HG02981 (cell line): Measurements from ENCODE around the gene CTNND2.
"Not testable (repeated sequence)": the region's sequence is repeated elsewhere in the genome, so short reads cannot be mapped to it uniquely, and the experiment has no call there.

Source experiments
- ATAC-seq: cut with Tn5 transposase; IDR thresholded peaks from one replicate; pipeline ENCODE4 v1.9.1; 2021; ENCODE audit warnings: mild to moderate bottlenecking, moderate library complexity; ENCODE audit not compliant: unreplicated experiment

The CTNND2 gene

DNA sequence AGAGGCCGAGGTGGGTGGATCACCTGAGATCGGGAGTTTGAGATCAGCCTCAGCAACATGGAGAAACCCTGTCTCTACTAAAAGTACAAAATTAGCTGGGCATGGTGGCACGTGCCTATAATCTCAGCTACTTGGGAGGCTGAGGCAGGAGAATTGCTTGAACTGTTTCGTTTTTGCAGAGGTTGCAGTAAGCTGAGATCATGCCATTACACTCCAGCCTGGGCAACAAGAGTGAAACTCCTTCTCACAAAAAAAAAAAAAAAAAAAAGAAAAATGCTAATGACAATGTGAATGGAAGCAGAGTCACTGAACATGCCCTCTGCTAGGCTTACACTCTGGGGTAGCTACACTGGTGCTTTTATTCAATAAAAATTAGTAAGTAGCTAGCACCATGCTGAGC lies 899.7 kb downstream of the CTNND2 start:
- ATAC-seq, result not testable (repeated sequence)

DNA sequence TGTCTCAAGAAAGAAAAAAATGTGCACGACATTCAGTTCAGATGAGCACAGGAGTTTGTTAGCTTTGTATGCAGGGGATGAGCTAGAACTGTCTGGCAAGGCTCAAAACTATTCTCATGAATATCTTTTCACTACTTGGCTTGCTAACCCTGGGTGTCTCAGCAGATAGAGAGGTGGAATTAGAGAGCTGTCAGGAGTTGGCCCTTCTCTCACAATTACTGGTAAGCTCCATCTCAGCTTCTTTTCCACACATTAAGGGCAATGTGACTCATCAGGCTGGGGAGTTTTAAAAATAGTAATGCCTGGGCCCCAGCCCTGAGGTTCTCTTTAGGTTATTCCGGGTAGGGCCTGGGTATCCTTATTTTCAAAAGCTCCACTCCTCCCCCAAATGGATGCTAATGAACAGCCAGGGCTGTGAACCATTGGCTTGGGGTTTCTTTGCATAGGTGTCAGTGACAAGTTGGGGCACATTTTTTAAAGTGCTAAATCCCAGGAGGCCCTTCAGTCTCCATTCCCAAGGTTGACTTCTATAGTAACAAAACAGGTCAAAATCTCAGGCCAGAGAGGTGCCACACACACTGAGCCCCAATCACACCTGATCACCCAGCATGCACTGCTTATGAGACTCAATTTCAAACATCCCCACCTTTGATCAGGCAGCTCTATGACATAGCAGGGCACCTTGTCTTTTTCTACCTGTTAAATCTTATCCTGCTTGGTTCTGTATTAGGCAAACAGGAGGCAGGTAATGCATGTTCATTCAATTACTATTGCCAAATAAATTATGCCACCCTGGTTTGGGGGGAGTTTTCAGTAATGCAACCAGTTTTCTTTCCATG lies 903.5 kb downstream of the CTNND2 start:
- no peak for ATAC-seq

DNA sequence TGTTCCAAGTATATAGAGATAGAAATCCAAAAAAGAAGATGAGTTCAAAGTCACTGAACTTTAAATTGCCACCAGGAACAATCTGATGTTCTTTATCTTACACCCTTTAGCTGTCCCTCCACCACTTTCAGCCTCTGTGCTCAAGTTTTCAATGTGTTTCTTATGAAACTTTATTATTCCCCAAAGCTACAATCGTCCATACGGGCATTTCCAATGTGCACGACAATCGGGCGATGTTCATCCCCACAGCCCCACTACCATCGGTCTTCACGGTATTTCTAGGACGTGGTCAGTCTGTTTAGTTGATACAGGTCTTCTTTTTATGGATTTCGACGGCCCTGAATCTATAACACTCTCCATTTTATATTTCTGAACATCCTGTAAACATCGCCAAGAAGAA lies 904.5 kb downstream of the CTNND2 start:
- ATAC-seq, result no peak

DNA sequence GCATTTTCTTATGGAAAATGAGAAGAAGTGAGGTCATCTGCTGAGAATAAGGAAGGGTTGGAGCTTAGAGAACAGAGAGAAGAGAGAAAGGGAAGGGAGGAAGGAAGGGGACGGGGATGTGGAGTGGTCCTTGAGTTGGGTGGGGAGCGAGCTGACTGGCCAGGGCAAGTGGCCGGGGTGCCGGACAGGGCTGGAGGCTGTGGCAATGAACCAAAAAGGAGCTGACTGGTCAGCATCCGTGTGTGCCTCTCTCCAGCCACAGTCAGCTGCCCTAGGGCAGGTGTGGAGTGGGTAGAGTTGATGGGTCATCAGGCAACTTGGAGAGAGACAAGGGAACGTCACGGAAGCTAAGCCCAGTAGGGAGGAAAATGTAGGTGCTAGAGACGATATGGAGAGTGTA lies 908.4 kb downstream of the CTNND2 start:
- ATAC-seq, result no peak

DNA sequence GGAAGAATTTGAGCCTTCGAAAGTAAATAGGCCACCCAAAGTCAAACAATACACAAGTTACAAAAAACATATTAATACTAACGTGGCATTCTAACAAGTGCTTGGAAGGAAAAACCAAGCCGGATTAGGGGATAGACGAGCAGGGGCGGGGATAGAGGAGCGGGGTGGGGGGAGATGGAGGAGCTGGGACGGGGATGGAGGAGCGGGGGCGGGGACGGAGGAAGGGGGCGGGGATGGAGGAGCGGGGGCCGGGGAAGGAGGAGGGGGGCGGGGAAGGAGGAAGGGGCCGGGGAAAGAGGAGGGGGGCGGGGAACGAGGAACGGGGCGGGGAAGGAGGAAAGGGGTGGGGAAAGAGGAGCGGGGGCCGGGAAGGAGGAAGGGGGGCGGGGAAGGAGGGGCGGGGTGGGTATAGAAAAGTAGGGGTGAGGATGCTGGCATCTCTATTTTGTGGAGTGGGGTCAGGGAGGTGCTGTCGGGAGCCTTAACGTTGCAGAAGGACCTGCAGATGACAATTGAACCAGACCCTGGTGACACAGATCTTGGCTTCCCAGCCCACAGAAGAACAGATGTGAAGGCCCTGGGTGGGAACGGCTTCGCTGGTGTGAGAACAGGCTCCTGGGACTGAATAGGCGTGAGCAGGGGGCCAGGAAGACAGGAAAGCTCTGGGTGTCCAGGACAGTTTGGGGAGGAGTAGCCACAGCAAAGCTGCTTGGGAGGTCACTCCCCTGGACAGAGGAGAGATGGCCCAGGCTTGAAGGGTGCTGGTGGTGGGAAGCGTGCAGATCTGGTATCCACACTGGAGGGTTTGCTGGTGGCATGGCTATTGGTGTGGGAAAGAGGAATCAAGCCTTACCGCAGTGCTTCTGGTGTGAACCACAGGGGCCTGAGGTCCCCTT lies 909.9 kb downstream of the CTNND2 start:
- ATAC-seq, result no peak

DNA sequence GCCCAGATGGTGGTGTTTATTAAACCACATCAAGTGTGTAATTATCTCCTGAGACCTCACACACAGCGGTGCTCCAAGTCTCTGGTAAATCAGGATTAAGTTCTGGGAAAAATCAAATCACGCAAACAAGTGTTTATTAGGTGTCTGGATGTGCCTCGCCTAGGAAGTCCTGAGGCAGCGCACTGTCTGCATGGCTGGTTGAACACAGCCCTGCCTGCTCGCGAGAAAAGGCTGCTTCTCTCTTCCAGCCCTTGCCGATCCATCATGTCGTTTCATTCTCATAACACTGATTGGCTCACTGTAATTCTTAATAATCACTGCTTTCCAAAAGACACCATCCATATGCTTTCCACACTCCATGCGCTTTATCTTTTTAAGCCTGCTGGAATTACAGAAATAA lies 913.6 kb downstream of the CTNND2 start:
- ATAC-seq, result no peak

DNA sequence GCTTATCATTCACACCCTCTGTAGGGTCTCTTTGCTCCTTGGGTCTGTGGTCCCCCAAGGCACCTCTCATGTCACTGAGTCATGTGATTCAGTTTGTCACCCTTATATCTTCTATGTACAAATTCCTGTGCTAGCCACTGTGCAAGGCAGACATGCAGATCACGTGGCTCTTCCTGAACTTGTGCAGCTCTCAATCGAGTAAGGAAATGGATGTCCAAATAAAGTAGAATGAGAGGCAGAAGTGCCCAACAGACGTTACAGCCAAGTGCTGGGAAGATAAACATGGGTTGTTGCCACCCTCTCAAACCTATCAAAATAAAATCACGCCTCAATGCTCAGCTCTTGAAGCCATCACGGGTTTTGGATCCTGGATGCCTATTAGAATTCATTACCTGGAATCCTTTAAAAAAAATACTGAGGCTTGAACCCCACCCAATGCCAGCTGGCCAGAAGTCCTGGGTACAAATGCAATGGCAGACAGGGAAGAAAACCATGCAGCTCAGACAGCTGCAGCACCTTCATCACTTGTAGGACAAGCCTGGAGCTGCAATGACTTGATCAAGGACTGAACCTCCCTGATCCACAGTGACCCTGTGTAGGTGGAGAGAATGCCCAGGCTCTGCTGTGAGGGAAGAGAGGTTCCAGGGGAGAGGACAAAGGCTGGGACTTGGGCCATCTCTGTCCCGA lies 914.5 kb downstream of the CTNND2 start:
- no peak for ATAC-seq

DNA sequence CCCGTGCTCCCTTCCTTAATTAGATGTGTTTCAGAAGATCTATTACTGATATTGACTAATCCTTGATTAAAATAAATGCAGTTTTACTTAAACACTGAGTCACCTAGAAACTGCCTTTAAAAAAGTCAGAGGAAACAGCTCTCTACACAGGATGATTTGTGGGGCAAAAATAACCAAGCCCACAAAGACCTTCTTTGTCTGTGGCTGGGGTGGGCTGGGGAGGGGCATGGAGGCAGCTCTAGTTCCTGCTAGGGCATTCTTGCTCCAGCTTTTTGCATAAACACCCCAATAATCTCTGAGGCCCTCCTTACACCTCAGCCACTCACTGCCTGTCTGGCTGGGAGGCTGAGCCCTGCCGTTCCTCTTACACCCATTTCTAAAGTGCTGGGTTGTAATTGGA lies 915.6 kb downstream of the CTNND2 start:
- no peak for ATAC-seq

DNA sequence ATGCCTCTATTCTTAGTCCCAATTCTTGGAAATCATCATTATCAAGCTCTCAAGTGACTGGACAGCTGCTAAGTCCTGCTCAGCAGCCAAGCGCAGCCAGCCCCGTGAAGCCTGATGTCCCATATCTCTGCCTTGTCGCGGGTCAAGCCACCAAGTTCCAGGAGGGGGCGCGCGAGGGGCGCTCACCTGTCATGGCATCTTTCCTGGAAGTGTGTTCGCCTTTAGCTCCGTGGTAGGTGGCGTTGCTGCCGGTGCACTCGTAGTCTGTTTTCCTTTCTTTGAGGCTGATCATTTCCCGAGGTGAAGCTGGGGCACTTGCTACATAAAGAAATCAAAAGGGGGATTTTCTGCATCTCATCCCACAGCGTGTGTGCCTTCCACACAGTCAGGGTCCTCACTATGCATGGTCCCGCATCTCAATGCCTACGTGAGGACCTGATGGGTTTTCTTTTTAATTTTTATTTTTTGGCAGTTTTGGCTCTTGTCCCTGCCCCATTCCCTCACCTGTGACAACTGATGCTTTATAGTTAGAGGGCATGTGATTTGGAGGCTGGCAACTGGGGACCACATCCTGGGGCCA lies 916.2 kb downstream of the CTNND2 start:
- peak; percentile 80 for ATAC-seq

DNA sequence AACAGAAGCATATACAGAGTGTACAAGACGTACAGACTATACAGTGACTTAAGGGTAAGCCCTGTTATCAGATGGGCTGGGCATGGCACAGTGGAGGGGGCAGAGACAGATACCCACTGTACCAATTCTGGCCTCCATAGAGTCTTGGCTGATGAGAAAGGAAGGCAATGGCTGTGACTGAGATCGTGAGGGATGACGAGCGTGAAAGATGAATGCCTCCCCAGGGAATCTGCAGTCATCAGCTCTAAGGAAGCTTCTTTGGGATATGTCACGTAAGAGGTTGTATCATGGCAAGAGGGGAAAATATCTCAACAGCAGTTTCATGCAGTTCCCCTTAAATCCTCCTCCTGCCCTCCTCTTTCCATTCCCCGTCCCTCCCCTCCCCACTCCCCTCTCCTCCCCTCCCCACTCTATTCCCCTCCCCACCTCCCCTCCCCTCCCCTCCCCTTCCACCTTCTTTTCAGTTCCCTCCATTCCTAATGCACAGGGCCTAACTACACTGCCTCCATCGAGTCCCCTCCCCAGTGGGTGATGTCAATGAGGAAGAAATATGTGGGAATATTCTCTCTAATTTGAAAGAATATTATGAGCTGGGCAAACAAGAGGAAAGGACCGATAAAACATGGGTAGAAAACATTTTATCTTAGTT lies 916.8 kb downstream of the CTNND2 start:
- ATAC-seq, result no peak

DNA sequence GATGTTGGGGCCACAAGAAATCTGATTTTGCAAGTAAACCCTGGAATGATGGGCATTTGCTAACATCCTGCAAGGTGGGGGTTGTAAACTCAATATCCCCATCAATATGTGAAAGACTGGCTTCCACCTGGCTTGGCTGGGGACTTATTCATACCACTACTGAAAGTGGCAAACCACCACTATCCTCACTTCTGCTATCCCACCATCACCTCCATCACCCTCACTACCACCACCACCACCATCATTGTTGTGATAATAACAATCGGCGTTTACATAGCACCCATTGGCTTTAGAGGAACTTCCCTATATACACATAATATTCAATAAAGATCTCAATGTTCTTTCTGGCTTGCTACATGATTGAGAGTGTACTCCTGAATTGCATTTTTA lies 918.5 kb downstream of the CTNND2 start:
- ATAC-seq, result peak; percentile 69

DNA sequence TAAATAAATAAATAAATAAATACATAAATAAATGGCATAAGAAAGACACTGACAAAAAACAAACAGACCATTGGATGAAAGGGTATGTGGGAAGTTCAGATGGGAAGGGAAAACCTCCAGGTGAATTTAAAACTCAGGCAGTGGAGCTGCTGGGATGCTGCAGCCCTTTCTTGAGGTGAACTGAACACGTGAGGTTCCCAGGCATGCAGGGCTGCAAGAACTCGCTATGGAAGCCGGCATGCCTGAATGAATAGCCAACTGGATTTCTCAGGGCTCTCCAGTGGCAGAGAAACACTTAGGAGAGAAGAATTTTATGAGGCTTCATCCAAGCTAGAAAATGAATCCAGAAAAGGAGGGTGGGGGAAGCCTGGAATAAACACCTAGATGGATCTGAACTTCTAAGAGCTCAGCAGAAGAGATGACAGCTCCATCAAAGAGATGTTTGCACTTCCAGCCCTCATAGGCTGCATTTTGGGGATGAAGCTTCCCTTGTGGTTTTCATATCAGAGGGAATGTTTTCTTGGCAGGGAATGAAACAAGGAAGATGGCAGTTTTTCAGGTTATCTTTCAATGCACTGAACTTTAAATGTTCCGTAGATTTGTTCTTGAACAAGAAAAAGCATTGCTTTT lies 919.0 kb downstream of the CTNND2 start:
- ATAC-seq, result no peak

DNA sequence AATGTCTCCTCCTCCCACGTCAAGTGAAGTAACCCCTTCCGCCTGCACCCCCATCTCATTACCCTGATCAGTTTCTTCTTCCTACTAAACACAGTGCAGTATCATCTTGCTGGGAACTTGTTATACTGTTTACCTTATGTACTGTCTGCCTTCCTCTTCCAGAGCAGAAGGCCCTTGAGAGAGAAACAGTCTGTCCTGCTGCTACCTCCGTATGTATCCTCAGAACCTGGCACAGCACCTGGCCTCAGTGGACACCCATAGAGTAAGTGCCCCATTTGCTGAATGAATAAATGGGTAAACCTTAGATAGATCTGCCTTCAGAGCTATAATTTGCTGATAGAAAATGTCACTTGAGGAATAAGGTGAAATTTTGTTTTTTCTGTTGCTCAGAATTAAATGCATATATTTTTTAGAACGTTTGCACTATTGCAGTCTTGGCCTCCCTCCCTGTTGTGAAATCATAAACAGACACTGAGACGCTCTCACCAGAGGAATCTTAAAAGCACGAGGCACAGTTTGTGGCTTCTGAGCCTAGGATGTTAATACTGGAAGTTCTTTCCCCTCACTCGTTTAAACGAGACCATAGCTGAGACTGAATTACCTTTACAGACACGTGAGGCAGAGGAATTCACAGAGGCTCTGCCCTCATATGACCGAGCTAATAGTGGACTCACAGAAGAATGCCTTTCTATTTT lies 920.1 kb downstream of the CTNND2 start:
- ATAC-seq, result no peak

DNA sequence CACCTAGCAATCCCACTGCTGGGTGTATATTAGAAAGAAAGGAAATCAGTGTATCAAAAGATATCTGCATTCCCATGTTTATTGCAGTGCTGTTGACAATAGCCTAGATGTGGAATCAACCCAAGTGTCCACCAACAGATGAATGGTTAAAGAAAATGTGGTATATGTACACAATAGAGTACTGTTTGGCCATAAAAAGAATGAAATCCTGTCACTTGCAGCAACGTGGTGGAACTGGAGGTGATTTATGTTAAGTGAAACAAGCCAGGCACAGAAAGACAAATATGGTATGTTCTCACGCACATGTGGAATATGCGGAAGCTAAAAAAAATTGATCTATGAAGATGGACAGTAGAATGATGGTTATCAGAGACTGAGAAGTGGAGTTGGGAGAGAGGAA lies 921.6 kb downstream of the CTNND2 start:
- no peak for ATAC-seq

DNA sequence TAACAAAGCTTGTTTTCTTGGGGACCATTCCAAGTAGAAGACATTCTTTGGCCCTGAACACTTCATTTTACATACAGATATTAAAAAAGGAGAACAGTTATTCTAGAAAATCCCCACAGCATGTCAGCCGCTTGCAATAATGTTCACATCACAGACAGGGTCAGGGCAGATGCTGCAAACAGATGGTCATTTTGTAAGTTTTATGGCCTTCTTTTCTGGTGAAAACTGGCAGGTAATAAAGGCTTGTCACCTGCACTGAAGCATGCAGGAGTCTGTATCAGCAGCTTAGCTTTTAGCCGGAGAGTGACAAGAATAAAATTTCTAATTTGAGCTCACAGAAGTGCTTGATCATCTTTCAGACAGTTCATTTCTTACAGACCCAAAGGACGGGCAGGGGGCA lies 922.3 kb downstream of the CTNND2 start:
- no peak for ATAC-seq

DNA sequence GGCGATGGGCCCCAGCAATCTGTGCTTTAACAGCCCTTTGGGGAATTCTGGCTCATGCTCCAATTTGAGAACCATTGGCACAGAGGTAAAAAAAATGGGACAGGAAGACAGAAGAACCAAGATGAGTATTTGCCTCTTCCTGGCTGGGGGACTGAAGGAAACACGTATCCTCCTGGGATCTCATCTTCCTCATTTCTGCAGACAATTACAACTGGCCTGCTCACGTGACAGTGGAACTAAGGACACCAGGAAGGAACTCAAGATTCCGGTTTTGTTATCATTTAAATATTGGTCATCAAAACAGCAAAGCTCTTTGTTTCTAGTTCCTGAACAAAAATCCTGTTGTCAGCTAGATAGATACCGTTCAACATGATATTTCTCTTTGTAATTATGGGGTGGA lies 927.2 kb downstream of the CTNND2 start:
- no peak for ATAC-seq

DNA sequence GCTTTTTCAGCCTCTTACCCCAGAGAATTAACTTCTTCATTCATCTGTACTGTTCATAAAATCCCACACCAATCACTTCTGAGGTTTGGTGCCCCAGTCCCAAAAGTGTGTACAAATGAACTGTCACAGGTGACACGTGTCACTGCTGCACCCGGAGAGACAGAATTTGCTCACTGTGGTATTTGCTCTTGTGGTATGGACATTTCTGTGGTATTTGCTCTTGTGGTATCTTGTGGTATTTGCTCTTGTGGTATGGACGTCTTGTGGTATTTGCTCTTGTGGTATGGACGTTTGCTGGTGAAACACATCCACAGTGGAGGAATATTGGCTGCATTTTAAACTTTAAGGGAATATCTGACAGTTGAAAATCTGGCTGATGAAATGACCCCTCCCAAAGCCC lies 928.3 kb downstream of the CTNND2 start:
- no peak for ATAC-seq

DNA sequence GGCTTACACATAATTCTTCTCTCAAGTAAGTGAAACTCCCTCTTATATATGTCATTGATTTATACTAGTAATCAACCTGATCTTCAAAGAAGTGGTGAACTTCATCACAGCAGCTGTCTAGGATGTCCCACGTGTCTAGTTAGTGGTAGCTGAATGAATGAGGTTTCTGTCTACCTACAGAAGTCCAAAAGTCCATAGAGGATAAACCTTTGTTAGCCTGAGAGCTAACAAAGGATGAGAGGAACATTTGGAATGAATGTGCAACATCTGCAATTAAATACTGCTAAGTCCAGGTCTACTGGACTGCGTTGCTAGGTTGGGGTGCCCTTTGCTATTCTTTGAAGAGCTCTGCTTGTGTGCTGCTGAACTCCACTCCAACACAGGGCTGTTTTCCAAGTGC lies 929.4 kb downstream of the CTNND2 start:
- ATAC-seq, result no peak

DNA sequence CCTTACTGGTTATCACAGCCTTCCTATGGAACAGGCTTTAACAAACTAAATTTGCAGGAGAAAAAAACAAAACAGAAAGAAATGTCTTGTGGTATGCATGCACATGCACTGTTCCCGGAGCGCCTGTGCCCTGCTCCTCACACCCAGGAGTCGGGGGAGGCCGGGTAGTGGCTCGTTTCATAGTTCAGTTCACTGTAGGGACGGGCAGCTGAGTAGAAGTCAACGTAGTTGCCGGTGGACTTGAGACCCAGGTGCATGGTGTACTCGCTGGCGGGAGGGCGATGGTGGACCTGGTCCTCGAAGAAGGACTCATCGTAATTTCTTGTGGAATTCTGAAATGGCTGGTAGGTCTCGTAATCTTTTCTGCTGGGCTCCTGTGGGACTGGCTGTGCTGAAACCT lies 930.9 kb downstream of the CTNND2 start:
- no peak for ATAC-seq
